HG02623 (cell line): Measurements from ENCODE around the gene FAM117A.

Source experiments
- ATAC-seq: cut with Tn5 transposase; IDR thresholded peaks from one replicate; pipeline ENCODE4 v1.9.1; 2021; ENCODE audit warnings: moderate library complexity; ENCODE audit not compliant: unreplicated experiment

The FAM117A gene

DNA sequence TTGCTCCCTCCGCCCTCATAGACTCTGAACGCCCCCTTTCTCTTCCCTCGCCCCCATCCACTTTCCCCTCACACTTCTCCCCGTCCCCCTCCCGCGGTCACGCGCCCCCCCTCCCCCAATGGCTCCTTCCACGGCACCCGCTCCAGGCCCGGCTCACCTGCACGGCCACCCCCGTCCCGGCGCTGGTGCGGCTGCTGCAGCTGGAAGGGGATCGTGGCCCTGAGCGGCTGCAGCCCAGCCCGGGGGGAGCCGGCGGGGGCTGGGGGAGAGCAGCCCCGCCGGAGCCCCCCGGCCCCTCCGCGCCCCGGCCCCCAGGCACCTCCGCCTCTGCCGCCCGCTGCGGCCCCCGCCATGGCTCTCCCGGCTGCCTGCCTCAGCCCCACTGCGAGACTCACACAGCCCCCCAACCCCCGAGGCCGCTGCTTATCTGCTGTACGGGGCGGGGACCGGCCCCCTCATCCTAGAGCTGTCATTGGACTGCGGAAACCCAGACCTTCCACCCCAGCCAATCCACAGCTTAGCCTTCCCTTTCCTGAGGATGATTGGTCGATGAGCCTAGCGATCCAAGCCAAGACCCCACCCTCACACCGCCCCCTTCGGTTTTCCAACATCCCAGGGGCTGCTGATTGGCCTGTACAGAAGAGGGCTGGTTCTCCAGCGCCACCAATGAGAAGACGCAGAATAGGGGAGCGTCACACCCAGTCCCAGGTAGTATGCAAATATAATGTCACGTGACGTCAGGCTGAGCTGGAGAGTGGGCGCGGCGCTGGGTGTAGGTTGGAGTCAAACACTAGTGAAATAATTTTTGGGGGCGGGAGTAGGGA lies at the start of gene FAM117A:
TSS of gene FAM117A (minus strand) at position 397 of the 824 bp plus-strand sequence. CDS start at position 353, 44 bp downstream.
- peak; percentile 89 for ATAC-seq

- ATAC-seq = no peak
These were observed 45.1 kb upstream of the FAM117A start for GRCh38 chr17:49809056-49809455.

- no peak for ATAC-seq
These were observed 34.8 kb upstream of the FAM117A start for GRCh38 chr17:49798738-49799137.

GRCh38 chr17:49798182-49798581 lies 34.3 kb upstream of the FAM117A start:
- ATAC-seq = no peak

- ATAC-seq = no peak
These were observed 31.4 kb upstream of the FAM117A start for GRCh38 chr17:49795372-49795771.

DNA sequence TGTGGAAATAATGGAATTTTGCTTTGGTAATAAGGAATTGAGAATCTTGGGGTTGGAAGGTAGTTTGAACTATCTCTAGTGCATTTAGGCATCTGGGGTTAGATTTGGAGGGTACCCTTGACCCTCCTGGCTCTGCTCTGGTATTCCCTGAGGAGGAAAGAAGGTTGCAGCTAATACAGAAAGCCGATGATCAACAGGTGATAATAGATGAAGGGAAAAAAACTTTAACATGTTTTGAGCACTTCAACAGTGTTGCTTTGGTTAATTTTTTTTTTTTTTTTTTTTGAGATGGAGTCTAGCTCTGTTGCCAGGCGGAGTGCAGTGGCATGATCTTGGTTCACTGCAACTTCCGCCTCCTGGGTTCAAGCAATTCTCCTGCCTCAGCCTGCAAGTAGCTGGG lies 29.4 kb upstream of the FAM117A start:
- no peak for ATAC-seq

DNA sequence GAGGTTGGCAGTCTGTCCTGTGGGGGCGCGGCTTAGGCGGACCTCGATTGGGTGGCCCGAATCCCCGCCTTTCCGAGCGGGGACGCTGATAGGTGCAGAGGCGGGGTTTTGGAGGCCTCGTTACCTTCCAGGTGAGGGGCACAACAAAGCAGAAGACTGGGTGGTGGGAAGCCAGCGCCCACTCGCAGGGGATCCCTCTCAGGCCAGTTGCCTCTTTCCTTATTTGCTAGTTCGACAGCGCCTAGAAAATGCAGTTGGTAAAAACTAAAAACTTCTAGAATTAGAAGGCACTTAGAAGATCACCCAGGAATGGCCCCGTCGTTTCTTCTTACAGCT lies 25.3 kb upstream of the FAM117A start:
- no peak for ATAC-seq

DNA sequence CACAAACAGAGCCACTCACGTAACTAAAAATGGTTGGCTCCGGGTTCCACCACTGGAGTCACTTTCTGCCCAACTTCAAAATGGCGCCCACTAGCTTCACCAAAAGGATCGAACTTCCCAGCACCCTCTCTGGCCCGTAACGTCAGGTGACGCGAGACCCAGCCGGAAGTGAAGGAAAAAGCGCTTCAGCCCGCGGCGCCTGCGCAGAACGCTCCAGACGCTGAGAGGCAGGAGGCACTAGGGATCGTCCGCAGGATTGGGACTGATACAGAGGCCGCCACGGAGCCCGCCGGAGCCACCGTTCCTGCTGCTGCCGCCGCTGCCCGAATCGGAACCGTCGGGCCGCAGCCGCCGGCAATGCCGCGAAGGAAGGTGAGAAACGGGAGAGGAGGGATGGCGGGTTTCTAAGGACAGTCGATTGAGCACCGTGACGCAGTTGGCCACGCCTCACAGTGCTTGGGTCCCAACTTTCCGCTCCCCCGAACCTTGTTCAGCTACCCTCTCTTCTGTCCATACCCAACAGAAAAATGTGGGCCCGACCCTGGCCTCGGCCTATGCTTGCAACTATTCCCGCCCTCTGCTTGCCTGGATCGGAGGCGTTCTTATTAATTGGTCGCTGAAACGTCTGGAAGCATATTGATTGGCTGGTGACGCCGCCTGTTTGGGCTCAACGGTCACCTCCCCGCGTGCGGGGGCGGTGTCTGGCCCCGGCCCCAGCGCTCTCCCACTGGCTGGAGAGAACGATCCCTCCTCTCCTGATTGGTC lies 24.7 kb upstream of the FAM117A start, which contains the start of gene KAT7:
TSS of gene KAT7 (plus strand) at position 204 of the 765 bp plus-strand sequence. CDS start at position 358, 154 bp downstream.
- ATAC-seq = peak; percentile 91

- ATAC-seq = no peak
These were observed 24.1 kb upstream of the FAM117A start for GRCh38 chr17:49787884-49788477.

- ATAC-seq = no peak
These were observed 20.7 kb upstream of the FAM117A start for GRCh38 chr17:49784636-49785035.

GRCh38 chr17:49783791-49784190 lies 19.9 kb upstream of the FAM117A start:
- ATAC-seq = no peak

GRCh38 chr17:49783071-49783715 lies 19.3 kb upstream of the FAM117A start:
- ATAC-seq = no peak

DNA sequence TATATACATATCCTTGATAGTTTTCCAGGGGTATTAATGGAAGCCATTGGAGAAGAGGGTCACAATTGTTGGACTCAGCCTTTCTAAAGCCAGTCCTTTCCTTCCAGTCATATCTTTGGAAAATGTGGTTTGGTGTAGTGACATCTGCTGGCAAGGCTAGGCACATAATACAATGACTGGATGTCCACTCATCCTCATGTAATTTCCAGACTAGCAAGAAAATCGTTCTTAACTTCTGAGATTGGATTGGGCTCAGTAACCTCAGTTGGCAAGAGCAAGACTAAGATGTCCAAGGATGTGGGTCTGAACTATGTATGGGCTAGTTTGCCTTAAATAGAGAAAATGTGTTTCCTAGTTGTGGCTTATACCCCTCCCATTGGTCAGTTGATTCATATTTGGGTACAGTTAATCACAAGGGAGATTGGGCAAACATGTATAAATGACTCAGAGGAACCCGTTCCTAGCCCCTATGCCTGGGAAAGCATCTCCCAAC lies 15.9 kb upstream of the FAM117A start:
- no peak for ATAC-seq

DNA sequence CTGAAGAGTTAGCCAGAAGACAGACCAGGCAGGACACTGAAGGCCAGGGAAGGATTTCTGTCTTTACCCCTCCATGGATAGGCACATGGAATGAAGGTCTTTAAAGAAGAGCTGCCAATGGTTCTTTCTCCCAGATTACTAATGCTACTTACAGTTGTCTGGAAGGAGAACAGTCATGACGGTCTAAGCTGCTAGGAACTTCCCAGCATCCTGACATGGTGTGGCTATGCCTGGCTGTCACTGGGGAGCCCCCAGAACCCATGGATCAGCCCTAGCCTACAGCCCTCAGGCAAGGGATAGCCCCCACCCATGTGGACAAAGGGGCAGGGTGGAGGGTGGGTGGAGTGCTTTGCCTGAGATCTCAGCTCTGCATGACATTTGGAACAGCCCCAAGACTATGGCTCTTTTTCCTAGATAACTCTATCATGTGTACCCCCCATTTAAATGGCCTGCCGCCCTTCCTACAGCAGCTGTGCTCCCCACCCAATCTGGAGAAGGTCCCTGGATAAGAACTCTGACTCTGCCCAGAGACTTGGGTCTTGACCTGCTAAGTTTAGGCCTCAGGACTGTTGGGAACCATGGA lies 15.3 kb upstream of the FAM117A start:
- no peak for ATAC-seq

- ATAC-seq = no peak
These were observed 13.6 kb upstream of the FAM117A start for GRCh38 chr17:49777563-49777962.

GRCh38 chr17:49776551-49777300 lies 12.8 kb upstream of the FAM117A start:
- no peak for ATAC-seq

DNA sequence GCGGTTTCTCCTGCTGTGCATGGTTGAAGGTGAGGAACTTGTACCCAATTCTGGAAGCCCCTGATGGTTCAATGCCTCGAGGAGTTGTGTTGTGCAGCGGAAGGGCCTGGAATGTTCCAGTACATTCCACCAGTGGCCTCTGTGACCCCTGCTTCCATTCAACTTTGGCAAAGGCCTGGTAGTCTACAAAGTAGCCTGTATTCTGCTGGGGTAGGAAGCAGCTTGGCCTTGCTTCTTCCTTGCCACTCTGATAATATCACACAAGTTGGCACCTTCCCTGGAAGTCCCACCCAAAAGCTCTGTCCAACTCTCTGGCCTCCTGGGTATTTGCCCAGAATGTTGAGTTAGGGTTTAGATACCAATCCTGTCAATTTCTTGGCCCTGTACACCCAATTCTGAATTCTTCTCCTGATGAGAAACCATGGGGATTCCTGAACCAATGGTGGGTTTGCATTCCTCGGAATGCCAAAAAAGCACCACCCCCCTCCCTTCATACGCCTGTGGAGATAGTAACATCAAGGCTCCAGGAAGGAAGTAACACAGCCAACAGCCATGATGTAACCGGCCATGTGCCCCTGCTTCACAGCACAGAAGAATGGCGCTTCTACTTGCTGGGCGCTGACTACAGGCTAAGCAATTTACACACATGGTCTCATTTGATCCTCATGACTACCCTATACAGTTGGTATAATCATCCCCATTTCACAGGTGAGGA lies 11.8 kb upstream of the FAM117A start:
- no peak for ATAC-seq

DNA sequence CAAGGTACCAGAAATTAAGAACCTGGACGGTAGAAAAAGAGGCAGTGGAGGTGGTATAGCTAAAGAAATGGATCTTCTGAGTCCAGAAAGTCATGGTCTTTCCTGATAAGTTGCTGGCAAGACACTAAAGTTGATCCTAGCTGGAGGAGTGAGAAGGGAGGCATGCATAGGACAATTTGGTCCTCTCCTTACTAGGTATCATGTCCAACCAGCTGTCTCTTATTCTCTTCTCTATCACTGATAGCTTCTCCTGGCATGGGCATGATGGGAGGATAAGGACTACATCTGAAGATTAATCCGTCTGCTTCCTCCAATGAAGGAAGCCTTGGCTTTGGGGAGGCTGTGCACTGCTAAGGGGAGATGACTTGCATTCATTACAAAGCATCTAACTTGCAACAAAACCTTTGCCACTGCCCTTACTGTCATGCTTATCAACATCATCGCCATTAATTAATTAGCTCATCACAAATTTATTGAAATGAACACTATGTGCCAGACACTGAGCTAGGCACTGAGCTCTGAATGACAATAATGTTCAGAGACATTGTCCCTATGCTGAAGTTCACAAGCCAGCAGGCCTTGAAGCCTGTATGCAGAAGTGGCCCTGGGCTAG lies 3.1 kb upstream of the FAM117A start:
- no peak for ATAC-seq
